Endodermal cell (in vitro differentiated cells): ENCODE data around the gene MRRF. TPM values are rescaled to one million over a fixed set of nuclear protein-coding genes. Genes with fewer than 3 reads are reported as not detected.
A peak's percentile ranks its signal among the peaks of the same experiment; 100 is the strongest.

Experiments used
- DNase-seq: peaks from one replicate; pipeline ENCODE4 v3.0.0-alpha.2; 2017
- H3K27ac ChIP-seq: 2 replicates; pipeline ENCODE4 v1.5.1; 2013; ENCODE audit warnings: mild to moderate bottlenecking, low read depth, low read length, moderate library complexity
- H3K27me3 ChIP-seq: 2 replicates; pipeline ENCODE4 v1.6.1; 2013; ENCODE audit warnings: mild to moderate bottlenecking, low read length, moderate library complexity; ENCODE audit not compliant: insufficient read depth, control insufficient read depth, poor library complexity, severe bottlenecking
- H3K36me3 ChIP-seq: 2 replicates; pipeline ENCODE4 v1.7.0; 2013; ENCODE audit warnings: mild to moderate bottlenecking, low read length, moderate library complexity; ENCODE audit not compliant: control insufficient read depth, insufficient read depth
- H3K4me1 ChIP-seq: one replicate; pipeline ENCODE4 v1.7.0; 2013; ENCODE audit warnings: low read length; ENCODE audit not compliant: control insufficient read depth, insufficient read depth
- H3K4me3 ChIP-seq: 2 replicates; pipeline ENCODE4 v1.5.1; 2013; ENCODE audit warnings: mild to moderate bottlenecking, low read length, moderate library complexity
- H3K9ac ChIP-seq: 2 replicates; pipeline ENCODE4 v1.6.1; 2013; ENCODE audit warnings: mild to moderate bottlenecking, low read length, moderate library complexity; ENCODE audit not compliant: poor library complexity, severe bottlenecking; ENCODE audit errors: extremely low read depth
- H3K9me3 ChIP-seq: 2 replicates; pipeline ENCODE4 v1.6.1; 2013; ENCODE audit warnings: mild to moderate bottlenecking, low read length, moderate library complexity; ENCODE audit not compliant: control insufficient read depth
- H3K27ac Mint-ChIP-seq: 2 replicates; pipeline ENCODE4 v1.8.0; 2020; ENCODE audit warnings: mixed read lengths
- H3K27me3 Mint-ChIP-seq: 2 replicates; pipeline ENCODE4 v1.8.0; 2021; ENCODE audit warnings: mild to moderate bottlenecking, mixed read lengths; ENCODE audit not compliant: insufficient read depth
- H3K36me3 Mint-ChIP-seq: 2 replicates; pipeline ENCODE4 v1.8.0; 2020; ENCODE audit warnings: low read depth, mixed read lengths
- H3K4me1 Mint-ChIP-seq: 2 replicates; pipeline ENCODE4 v1.8.0; 2020; ENCODE audit warnings: mixed read lengths
- H3K4me3 Mint-ChIP-seq: 2 replicates; pipeline ENCODE4 v1.8.0; 2020; ENCODE audit warnings: mild to moderate bottlenecking, moderate library complexity, mixed read lengths
- H3K9me3 Mint-ChIP-seq: 2 replicates; pipeline ENCODE4 v1.8.0; 2020; ENCODE audit warnings: mild to moderate bottlenecking, mixed read lengths
- WGBS, 2 experiments: methylation state at CpG; one replicate each; pipeline versions ENCODE4 v1.1.5 to v1.1.7; 2013; ENCODE audit warnings: missing lambda C conversion rate in 2 of 2, mixed read lengths in 1 of 2; ENCODE audit not compliant: insufficient coverage in 1 of 2, insufficient read length in 1 of 2; 5-methylcytosine and 5-hydroxymethylcytosine counted together
- total RNA-seq, 2 donors: library from RNA; stranded (reverse); fragmentation: NEBNext Ultra II Directional in 1 of 2; extraction: Animal tissue kit (Norgen Biotek cat#: 25700) in 1 of 2; gene quantifications; 2 replicates in 1 of 2; 3 replicates in 1 of 2; pipeline ENCODE4 v1.2.1, GENCODE V29; 2021
- TF ChIP-seq, protein P1 (sequence below): fragments of 200-600 bp; sonication (generic); conservative IDR thresholded peaks from 2 replicates; pipeline ENCODE4 v1.5.0; 2021; ENCODE audit warnings: antibody characterized with exemption, mild to moderate bottlenecking

The MRRF gene
- total RNA-seq, 2 donors from 2014 or later: 25.8 to 27.6 TPM

DNA sequence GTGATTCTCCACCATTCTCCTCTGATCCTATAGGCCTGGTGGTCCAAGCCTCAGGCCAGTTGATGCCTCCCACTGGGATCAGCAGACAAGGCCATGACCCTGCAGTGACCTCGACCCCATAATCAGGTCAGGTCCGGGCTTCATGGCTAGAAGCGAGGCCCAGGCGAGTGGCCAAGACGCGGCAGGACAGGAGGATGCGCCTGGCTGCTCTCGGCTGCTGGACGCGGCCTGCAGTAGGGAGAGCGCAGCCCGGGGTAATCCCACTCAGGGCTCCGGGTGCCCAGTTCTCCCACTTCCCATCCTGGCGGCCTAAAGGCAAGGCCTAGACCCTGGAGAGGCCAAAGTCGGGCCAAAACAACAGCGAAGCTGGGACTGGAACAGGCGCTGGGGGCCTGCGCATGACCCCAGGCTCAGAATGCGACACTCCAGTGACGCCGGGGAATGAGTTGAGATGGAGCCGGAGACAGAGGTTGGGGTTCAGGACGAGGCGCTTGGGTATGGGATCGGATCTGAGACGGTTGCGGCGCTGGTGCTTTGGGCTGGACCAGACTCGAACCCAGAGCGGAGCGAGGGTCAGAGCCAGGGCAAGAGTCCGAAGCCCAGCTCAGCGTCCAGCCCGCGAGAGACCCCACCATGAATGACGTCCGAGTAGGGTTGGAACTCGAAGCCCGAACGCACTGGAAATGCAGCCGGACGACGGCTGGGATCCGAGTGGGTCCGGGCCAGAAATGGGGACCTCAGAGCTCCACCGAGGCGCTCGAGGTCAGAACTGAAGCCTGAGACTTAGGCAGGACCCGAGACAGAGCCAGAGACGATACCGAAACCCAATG is 39.2 kb upstream of the MRRF start:
- WGBS, 2 experiments: 93 to 94% methylated on average over 44 to 51 of the region's 51 CpGs
- Mint-ChIP-seq H3K27me3 (peaks cover 76% of the 10 kb centered on the region), H3K4me1 (peaks cover 18% of the 10 kb centered on the region), H3K4me3 (no peak overlapping the region), H3K27ac (no peak overlapping the region), H3K9me3 (peaks cover 9% of the 10 kb centered on the region), H3K36me3 (peaks cover 2% of the 10 kb centered on the region)
- Histone ChIP-seq H3K9me3 (no peaks in the 10 kb centered on the region), H3K4me1 (peaks cover 4% of the 10 kb centered on the region), H3K27me3 (peaks cover 100% of the 10 kb centered on the region), H3K36me3 (no peaks in the 10 kb centered on the region), H3K4me3 (no peak overlapping the region), H3K9ac (no peak overlapping the region), H3K27ac (no peak overlapping the region)
- DNase-seq: no peak
- TF ChIP-seq, protein P1, sequence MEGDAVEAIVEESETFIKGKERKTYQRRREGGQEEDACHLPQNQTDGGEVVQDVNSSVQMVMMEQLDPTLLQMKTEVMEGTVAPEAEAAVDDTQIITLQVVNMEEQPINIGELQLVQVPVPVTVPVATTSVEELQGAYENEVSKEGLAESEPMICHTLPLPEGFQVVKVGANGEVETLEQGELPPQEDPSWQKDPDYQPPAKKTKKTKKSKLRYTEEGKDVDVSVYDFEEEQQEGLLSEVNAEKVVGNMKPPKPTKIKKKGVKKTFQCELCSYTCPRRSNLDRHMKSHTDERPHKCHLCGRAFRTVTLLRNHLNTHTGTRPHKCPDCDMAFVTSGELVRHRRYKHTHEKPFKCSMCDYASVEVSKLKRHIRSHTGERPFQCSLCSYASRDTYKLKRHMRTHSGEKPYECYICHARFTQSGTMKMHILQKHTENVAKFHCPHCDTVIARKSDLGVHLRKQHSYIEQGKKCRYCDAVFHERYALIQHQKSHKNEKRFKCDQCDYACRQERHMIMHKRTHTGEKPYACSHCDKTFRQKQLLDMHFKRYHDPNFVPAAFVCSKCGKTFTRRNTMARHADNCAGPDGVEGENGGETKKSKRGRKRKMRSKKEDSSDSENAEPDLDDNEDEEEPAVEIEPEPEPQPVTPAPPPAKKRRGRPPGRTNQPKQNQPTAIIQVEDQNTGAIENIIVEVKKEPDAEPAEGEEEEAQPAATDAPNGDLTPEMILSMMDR: no peak

DNA sequence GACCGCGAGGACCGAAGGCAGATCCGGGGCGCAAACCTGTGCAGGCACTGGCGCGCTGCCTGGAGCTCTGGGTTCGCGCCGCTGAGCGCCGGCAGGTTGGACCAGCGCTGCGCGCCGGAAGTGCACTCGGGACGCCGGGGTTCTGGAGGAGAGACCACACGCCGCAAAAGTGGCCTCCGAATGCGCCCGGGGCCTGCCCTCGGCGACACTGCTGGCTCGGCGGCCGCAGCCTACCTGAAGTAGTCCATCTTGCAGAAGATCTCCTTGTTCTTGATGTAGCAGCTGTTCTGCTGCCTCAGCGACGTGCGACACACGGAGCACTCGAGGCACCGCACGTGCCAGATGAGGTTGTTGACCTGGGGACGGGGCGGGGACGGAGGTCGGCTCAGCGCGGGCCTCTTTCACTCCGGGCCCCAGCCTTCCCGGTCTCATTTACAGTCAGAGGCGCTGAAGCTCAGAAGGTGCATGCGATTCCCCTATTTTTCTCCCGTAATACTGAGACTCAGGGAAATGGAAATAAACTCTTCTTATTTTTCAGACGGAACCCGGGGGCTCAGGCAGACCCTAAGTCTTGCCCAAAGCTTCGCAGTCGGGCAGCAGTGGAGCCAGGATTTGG is 38.4 kb upstream of the MRRF start:
- WGBS, 2 experiments: 69 to 72% methylated on average over 33 to 51 of the region's 51 CpGs

DNA sequence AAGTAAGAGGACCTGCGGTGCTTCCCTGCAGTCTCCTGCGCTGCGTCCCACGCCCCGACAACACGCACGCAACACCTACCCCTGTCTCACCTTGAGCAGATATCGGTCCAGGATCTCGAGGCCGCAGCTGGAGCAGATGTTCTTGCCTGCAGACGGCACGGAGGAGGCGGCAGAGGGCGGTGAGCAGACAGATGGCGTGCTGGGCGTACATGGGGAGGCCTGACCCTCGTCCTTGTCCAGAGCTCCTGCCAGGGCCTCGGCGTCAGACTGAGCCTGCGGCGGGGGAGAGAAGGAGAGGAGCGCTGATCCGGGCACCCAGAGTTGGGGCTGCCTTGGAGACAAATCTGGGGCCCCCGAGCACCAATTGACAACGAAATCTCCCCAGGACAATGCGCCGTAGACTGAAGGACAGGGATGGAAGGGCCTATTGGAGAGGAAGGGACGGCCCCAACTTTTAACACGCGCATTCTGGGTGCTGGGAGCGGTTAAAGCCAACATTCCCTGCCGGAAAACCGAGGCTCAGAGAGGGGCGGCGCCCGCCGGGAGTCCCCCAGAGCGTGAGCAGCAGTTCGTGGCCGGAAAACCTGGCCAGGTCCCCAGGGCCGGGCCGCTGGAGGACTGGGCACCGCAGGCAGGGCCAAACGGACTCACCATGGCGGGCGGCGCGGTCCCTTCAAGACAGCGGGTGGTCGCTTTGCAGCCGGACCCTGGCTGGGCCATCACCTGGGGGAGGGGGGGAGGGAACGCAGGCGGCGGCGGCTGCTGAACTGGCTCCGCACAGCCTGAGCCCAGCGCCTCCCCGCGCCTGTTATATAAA is 37.7 kb upstream of the MRRF start:
- WGBS, 2 experiments: 11 to 13% methylated on average over 26 to 59 of the region's 59 CpGs
- Mint-ChIP-seq H3K4me1 (peaks cover 8% of the 10 kb centered on the region), H3K36me3 (peaks cover 2% of the 10 kb centered on the region), H3K4me3 (no peak overlapping the region), H3K9me3 (peaks cover 9% of the 10 kb centered on the region), H3K27me3 (peaks cover 62% of the 10 kb centered on the region), H3K27ac (no peak overlapping the region)
- Histone ChIP-seq H3K4me1 (no peaks in the 10 kb centered on the region), H3K27me3 (peaks cover 100% of the 10 kb centered on the region), H3K4me3 (peak overlapping the region; percentile 58), H3K27ac (no peak overlapping the region), H3K9ac (no peak overlapping the region), H3K9me3 (no peaks in the 10 kb centered on the region), H3K36me3 (no peaks in the 10 kb centered on the region)
- DNase-seq: peak; percentile 80
- TF ChIP-seq, protein P1: no peak

More for the DNA sequence above, 38.4 kb upstream of the MRRF start:
- Mint-ChIP-seq H3K27ac (no peak overlapping the region), H3K27me3 (peaks cover 69% of the 10 kb centered on the region), H3K4me1 (peaks cover 14% of the 10 kb centered on the region), H3K9me3 (peaks cover 9% of the 10 kb centered on the region), H3K4me3 (no peak overlapping the region), H3K36me3 (peaks cover 2% of the 10 kb centered on the region)
- no peak overlapping the region for H3K4me3 ChIP-seq
- H3K27me3 ChIP-seq: peaks cover 100% of the 10 kb centered on the region
- H3K9ac ChIP-seq: no peak overlapping the region
- no peaks in the 10 kb centered on the region for H3K9me3 ChIP-seq
- DNase-seq: peak; percentile 70
- no peak overlapping the region for H3K27ac ChIP-seq
- TF ChIP-seq, protein P1: no peak
- no peaks in the 10 kb centered on the region for H3K36me3 ChIP-seq
- H3K4me1 ChIP-seq: no peaks in the 10 kb centered on the region
